CD4-positive, alpha-beta T cell treated with Interleukin-10 for 1 hour (primary cell): Measurements from ENCODE around the gene KTN1.
A peak's percentile ranks its signal among the peaks of the same experiment; 100 is the strongest.

Source experiments
- DNase-seq: peaks from one replicate; pipeline ENCODE4 v3.0.0-alpha.2; 2020

KTN1 gene

DNA sequence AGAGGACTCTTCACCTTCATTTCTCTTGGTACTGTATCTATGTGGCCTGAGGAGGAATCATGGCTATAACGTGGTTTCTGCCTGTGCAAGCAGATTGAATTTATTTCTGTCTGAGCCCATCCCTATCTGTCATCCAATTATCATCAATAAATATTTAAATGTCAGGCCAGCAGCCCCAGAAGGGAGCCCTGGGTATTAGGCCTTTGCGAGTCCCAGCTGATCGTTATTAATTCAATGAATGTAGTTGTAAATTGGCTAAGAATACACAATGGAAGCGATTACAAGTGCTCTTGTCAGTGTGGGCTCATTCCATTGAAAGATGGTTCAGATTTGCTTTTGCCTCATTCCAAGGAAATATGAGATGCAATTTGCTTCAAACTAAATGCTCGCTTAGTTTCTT, 142.0 kb downstream of the KTN1 start:
- DNase-seq = no peak

DNA sequence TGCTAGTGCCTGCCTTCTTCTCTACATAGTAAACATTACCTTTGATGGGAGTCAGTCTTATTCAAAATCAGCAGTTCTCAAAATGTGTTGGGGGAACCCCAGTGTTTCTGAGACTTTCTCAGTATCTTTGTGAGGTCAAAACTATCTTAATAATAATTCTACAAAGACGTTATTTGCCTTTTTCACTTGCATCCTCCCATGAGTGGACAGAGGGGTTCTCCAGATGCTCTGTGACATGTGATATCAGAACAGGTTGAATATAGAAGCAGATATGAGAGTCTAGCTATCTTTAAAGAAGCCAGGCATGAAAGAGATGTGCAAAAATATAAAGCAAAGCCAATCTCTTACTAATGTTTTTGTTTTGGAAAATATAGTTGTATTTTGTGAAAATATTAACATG, 144.7 kb downstream of the KTN1 start:
- no peak for DNase-seq

DNA sequence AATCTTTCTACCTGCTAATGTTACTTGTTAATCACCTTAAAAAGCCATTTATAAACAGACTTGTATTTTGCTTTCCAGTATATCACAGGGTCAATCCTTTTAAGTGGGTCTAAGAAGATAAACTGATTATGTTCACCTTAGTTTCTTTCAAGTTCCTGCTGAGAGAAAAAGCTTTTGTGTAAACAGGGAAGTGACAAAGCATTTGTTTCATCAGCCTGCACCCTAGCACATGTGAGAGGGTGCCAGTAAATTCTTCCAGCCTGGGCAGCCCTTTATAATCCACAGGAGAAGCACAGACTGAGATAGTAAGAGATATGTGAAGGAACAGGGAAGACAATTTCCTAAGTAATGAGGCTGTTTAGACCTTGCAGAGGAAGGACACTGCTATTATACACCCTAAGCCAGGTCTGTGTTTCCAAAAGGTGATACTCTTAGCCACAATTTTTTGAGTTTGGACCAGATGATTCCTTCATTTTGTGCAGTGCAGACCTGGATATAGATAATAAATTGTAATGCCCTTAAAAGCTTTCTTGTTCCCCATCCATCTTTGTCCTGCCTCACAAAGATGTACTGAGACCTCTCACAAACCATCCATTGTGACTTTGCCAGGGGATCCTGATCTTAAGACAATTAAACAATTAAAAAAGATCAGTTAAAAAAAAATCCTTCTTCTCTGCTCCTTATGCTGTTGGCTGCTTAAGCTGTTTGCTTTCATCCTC, 150.7 kb downstream of the KTN1 start:
- no peak for DNase-seq

DNA sequence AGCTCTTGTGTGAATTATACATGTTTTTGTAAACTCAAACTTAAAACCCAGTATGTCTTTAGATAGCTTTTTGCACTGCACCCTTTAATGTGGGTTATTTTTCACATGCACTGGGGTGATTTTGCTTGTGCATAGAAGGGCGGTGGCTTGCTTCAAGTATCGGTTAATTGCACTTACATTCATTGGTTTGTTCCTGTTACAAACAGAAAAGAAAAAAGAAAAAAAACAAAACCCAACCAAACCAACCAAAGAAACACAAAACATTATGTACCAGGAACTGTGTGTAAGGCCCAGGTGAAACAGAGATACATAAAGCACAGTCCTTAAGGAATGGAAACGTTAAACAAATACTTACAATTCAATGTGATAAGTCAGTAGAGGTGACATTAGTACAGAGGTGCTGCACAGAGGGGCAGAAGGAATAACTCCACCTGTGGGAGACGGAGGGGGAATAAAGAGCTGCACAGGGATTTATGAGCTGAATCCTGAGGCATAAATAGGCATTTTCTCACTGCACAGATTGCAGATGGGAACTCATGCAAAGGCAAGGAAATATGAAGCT, 151.4 kb downstream of the KTN1 start:
- no peak for DNase-seq

DNA sequence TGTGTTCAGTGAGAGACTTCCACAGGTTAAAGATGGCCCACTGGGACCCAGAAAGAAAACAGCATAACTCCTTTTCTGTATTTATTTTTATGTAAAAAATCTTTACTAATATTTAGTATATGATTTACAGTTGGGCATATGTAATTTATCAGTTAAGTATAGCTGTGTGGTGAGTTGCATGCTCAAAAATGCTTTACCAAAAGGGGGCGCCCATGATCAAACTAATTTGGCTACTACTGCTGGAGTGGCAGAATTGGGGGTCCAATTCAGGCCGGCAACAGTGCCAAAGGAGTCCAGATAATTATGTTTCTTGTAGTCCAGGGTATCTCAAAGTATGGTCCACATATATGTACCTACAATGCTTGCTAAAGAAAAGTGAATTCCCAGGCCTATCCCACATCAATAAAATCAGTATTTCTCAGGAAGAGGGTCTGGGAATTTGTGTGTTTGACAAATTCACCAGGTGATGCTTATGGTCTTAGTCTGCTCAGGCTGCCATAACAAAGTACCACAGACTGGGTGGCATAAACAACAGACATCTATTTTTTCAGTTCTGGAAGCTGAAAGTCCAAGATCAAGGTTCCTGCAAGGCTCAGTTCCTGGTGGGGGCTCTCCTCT, 152.0 kb downstream of the KTN1 start:
- DNase-seq = peak; percentile 64

DNA sequence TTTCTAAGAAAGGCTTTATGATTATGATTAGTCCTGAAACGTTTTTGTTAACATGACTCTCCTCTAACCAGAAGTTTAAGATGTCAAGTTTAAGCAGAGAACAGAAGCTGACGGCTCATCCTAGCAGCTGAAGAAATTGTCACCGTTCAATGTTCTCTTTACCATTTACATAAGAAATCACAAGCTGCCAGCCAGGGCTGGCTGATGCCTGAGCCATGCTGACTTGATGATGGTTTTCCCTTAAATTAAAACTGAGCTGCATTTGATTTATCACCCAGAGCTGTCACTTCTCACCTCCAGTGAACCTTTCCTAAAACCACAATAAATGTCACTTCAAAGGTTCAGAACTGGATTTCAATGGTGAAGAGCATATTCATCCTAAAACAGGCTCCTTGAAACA, 153.6 kb downstream of the KTN1 start:
- DNase-seq = no peak
